Fibroblast of lung (primary cell): Measurements from ENCODE around the gene NUP210L. TPM values are rescaled to one million over a fixed set of nuclear protein-coding genes. Genes with fewer than 3 reads are reported as not detected.
"Not testable (repeated sequence)": the region's sequence is repeated elsewhere in the genome, so short reads cannot be mapped to it uniquely, and the experiment has no call there.

ENCODE experiments used
- DNase-seq, 2 donors: peaks; one replicate each; pipeline versions ENCODE4 v3.0.0 to v3.0.0-alpha.2; 2010; ENCODE audit warnings: low read depth in 2 of 2
- H2AFZ ChIP-seq: 2 replicates; pipeline ENCODE4 v1.5.1; 2012; ENCODE audit warnings: low read length, control low read depth, inconsistent platforms
- H3K27ac ChIP-seq: 2 replicates; pipeline ENCODE4 v1.5.1; 2011; ENCODE audit warnings: low read length, control low read depth; ENCODE audit not compliant: insufficient read depth
- H3K27me3 ChIP-seq: 2 replicates; pipeline ENCODE4 v1.5.1; 2011; ENCODE audit warnings: mild to moderate bottlenecking, low read length; ENCODE audit not compliant: control insufficient read depth, insufficient read depth
- H3K36me3 ChIP-seq: 2 replicates; pipeline ENCODE4 v1.5.1; 2011; ENCODE audit warnings: low read length; ENCODE audit not compliant: control insufficient read depth, insufficient read depth
- H3K4me1 ChIP-seq: 2 replicates; pipeline ENCODE4 v1.5.1; 2011; ENCODE audit warnings: low read length; ENCODE audit not compliant: control insufficient read depth, insufficient read depth; ENCODE audit errors: extremely low read depth
- H3K4me2 ChIP-seq: 2 replicates; pipeline ENCODE4 v1.5.1; 2011; ENCODE audit warnings: low read length, control low read depth; ENCODE audit not compliant: insufficient read depth; ENCODE audit errors: extremely low read depth
- H3K4me3 ChIP-seq, 4 experiments: fragments of 200-600 bp in 1 of 4; sonication (generic) in 1 of 4; replicated peaks in 1 of 4; 2 replicates each; pipeline ENCODE4 v1.5.1; 2011 to 2016; ENCODE audit warnings: low read length in 4 of 4, low read depth in 3 of 4, mild to moderate bottlenecking in 3 of 4, control low read depth in 2 of 4, inconsistent platforms in 1 of 4, mixed read lengths in 1 of 4; ENCODE audit not compliant: insufficient read depth in 1 of 4; ENCODE audit errors: control extremely low read depth in 1 of 4
- H3K79me2 ChIP-seq: 2 replicates; pipeline ENCODE4 v1.5.1; 2012; ENCODE audit warnings: mild to moderate bottlenecking, low read length, inconsistent platforms; ENCODE audit not compliant: control insufficient read depth, insufficient read depth
- H3K9ac ChIP-seq: 2 replicates; pipeline ENCODE4 v1.5.1; 2011; ENCODE audit warnings: mild to moderate bottlenecking, low read length, control low read depth; ENCODE audit not compliant: insufficient read depth
- H3K9me3 ChIP-seq: 2 replicates; pipeline ENCODE4 v1.5.1; 2012; ENCODE audit warnings: low read depth, low read length; ENCODE audit not compliant: control insufficient read depth, insufficient read depth
- H4K20me1 ChIP-seq: 2 replicates; pipeline ENCODE4 v1.5.1; 2011; ENCODE audit warnings: low read length; ENCODE audit not compliant: control insufficient read depth, insufficient read depth; ENCODE audit errors: extremely low read depth
- EZH2 ChIP-seq: IDR thresholded peaks from 2 replicates; pipeline ENCODE4 v1.5.1; 2012; ENCODE audit warnings: low read length, control low read depth, mild to moderate bottlenecking; ENCODE audit errors: missing control alignments
- polyA plus RNA-seq, 2 donors: library from polyadenylated mRNA; depleted of rRNA in 1 of 2; stranded (reverse) in 1 of 2; unstranded in 1 of 2; fragments of >200 nt; gene quantifications; 2 replicates each; pipeline ENCODE4 v1.2.1, GENCODE V29; 2011 to 2012; ENCODE audit warnings: missing spikeins in 1 of 2
- total RNA-seq: library from RNA; depleted of rRNA; stranded (reverse); fragments of >200 nt; gene quantifications from 2 replicates; pipeline ENCODE4 v1.2.1, GENCODE V29; 2014
- TF ChIP-seq, protein P1 (sequence below), 2 donors: IDR thresholded peaks in 1 of 2; conservative IDR thresholded peaks in 1 of 2; 1 replicate in 1 of 2; 2 replicates in 1 of 2; pipeline ENCODE4 v1.5.1; 2011 to 2012; ENCODE audit warnings: low read length in 2 of 2, control low read depth in 1 of 2, inconsistent platforms in 1 of 2, low read depth in 1 of 2, mild to moderate bottlenecking in 1 of 2

The NUP210L gene
- total and polyA plus RNA-seq, 2 donors (not counting 1 experiment from before 2014, with no cell fraction given), result 0.08 to 0.17 TPM

GRCh38 chr1:154093699-154094098 is 61.2 kb downstream of the NUP210L start:
- no peak overlapping the region for H3K4me2 ChIP-seq
- no peaks in the 10 kb centered on the region for H3K4me1 ChIP-seq
- H3K27ac ChIP-seq, result no peak overlapping the region
- no peaks in the 10 kb centered on the region for H3K36me3 ChIP-seq
- H3K9me3 ChIP-seq, result no peaks in the 10 kb centered on the region
- TF ChIP-seq EZH2, result no peak
- TF ChIP-seq, protein P1, sequence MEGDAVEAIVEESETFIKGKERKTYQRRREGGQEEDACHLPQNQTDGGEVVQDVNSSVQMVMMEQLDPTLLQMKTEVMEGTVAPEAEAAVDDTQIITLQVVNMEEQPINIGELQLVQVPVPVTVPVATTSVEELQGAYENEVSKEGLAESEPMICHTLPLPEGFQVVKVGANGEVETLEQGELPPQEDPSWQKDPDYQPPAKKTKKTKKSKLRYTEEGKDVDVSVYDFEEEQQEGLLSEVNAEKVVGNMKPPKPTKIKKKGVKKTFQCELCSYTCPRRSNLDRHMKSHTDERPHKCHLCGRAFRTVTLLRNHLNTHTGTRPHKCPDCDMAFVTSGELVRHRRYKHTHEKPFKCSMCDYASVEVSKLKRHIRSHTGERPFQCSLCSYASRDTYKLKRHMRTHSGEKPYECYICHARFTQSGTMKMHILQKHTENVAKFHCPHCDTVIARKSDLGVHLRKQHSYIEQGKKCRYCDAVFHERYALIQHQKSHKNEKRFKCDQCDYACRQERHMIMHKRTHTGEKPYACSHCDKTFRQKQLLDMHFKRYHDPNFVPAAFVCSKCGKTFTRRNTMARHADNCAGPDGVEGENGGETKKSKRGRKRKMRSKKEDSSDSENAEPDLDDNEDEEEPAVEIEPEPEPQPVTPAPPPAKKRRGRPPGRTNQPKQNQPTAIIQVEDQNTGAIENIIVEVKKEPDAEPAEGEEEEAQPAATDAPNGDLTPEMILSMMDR (conservative IDR thresholded peaks at IDR 0.05 in 1 of 2, IDR thresholded peaks at IDR 0.05 in 1 of 2; ENCODE audit: low read depth in 1 of 2, low read length in 2 of 2), result no peak
- H3K27me3 ChIP-seq, result no peaks in the 10 kb centered on the region
- no peak overlapping the region for H3K4me3 ChIP-seq
- H2AFZ ChIP-seq, result no peak overlapping the region
- H3K9ac ChIP-seq, result no peak overlapping the region
- no peaks in the 10 kb centered on the region for H4K20me1 ChIP-seq
- no peak for DNase-seq
- H3K79me2 ChIP-seq, result no peaks in the 10 kb centered on the region

GRCh38 chr1:154091706-154092105 is 63.2 kb downstream of the NUP210L start:
- no peak for DNase-seq
- H4K20me1 ChIP-seq, result no peaks in the 10 kb centered on the region
- H3K9ac ChIP-seq, result no peak overlapping the region
- no peaks in the 10 kb centered on the region for H3K27me3 ChIP-seq
- H3K4me3 ChIP-seq, result no peak overlapping the region
- H3K79me2 ChIP-seq, result no peaks in the 10 kb centered on the region
- H2AFZ ChIP-seq, result no peak overlapping the region
- no peaks in the 10 kb centered on the region for H3K4me1 ChIP-seq
- TF ChIP-seq, protein P1 (conservative IDR thresholded peaks at IDR 0.05 in 1 of 2, IDR thresholded peaks at IDR 0.05 in 1 of 2; ENCODE audit: low read depth in 1 of 2, low read length in 2 of 2), result no peak
- TF ChIP-seq EZH2, result no peak
- H3K9me3 ChIP-seq, result no peaks in the 10 kb centered on the region
- H3K27ac ChIP-seq, result no peak overlapping the region
- H3K36me3 ChIP-seq, result no peaks in the 10 kb centered on the region
- H3K4me2 ChIP-seq, result no peak overlapping the region

- DNase-seq, result no peak
- H3K4me2 ChIP-seq, result no peak overlapping the region
- no peaks in the 10 kb centered on the region for H3K9me3 ChIP-seq
- TF ChIP-seq, protein P1 (conservative IDR thresholded peaks at IDR 0.05 in 1 of 2, IDR thresholded peaks at IDR 0.05 in 1 of 2; ENCODE audit: low read depth in 1 of 2, low read length in 2 of 2), result no peak
- no peak for TF ChIP-seq EZH2
- H3K4me3 ChIP-seq, result no peak overlapping the region
- H3K79me2 ChIP-seq, result no peaks in the 10 kb centered on the region
- no peak overlapping the region for H2AFZ ChIP-seq
- H3K4me1 ChIP-seq, result no peaks in the 10 kb centered on the region
- no peak overlapping the region for H3K9ac ChIP-seq
- H4K20me1 ChIP-seq, result no peaks in the 10 kb centered on the region
- H3K27ac ChIP-seq, result no peak overlapping the region
- H3K36me3 ChIP-seq, result no peaks in the 10 kb centered on the region
- no peaks in the 10 kb centered on the region for H3K27me3 ChIP-seq
Measured at GRCh38 chr1:154087574-154087973, 67.3 kb downstream of the NUP210L start.

DNA sequence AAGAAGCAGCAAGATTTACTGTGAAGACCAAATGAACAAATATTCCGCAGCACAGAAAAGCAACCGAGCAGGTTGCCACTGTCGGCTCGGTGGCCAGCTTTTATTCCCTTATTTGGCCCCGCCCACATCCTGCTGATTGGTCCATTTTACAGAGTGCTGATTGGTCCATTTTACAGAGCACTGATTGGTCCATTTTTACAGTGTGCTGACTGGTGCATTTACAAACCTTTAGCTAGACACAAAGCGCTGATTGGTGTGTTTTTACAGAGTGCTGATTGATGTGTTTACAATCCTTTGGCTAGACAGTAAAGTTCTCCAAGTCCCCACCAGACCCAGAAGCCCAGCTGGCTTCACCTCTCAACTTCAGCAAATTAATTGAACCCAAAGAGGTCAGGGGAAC is 71.8 kb downstream of the NUP210L start:
- H2AFZ ChIP-seq, H3K4me2 ChIP-seq, H3K36me3 ChIP-seq, H3K27me3 ChIP-seq, H3K9ac ChIP-seq, H4K20me1 ChIP-seq, H3K27ac ChIP-seq, H3K79me2 ChIP-seq, DNase-seq, H3K4me3 ChIP-seq, H3K9me3 ChIP-seq, H3K4me1 ChIP-seq: not testable (repeated sequence)
